ENCODE measurements around the gene ENTPD2.
"Not testable (repeated sequence)": the region's sequence is repeated elsewhere in the genome, so short reads cannot be mapped to it uniquely, and the experiment has no call there.

DNA sequence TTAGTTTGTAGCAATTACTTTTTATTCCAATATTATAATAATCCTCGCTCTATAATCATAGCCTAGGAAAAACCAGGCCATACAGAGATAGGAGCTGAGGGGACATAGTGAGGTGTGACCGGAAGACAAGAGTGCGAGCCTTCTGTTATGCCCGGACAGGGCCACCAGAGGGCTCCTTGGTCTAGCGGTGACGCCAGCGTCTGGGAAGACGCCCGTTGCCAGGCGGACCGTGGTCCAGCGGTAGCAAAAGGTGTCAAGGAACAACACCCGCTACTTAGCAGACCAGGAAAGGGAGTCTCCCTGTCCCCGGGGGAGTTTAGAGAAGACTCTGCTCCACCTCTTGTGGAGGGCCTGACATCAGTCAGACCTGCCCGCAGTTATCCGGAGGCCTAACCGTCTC is 49.6 kb downstream of the ENTPD2 start:
- TF ChIP-seq, protein P1, sequence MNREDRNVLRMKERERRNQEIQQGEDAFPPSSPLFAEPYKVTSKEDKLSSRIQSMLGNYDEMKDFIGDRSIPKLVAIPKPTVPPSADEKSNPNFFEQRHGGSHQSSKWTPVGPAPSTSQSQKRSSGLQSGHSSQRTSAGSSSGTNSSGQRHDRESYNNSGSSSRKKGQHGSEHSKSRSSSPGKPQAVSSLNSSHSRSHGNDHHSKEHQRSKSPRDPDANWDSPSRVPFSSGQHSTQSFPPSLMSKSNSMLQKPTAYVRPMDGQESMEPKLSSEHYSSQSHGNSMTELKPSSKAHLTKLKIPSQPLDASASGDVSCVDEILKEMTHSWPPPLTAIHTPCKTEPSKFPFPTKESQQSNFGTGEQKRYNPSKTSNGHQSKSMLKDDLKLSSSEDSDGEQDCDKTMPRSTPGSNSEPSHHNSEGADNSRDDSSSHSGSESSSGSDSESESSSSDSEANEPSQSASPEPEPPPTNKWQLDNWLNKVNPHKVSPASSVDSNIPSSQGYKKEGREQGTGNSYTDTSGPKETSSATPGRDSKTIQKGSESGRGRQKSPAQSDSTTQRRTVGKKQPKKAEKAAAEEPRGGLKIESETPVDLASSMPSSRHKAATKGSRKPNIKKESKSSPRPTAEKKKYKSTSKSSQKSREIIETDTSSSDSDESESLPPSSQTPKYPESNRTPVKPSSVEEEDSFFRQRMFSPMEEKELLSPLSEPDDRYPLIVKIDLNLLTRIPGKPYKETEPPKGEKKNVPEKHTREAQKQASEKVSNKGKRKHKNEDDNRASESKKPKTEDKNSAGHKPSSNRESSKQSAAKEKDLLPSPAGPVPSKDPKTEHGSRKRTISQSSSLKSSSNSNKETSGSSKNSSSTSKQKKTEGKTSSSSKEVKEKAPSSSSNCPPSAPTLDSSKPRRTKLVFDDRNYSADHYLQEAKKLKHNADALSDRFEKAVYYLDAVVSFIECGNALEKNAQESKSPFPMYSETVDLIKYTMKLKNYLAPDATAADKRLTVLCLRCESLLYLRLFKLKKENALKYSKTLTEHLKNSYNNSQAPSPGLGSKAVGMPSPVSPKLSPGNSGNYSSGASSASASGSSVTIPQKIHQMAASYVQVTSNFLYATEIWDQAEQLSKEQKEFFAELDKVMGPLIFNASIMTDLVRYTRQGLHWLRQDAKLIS (CRISPR knock-in tag; IDR thresholded peaks at IDR 0.05; ENCODE audit: borderline replicate concordance): not testable (repeated sequence)
- TF ChIP-seq, protein P2, sequence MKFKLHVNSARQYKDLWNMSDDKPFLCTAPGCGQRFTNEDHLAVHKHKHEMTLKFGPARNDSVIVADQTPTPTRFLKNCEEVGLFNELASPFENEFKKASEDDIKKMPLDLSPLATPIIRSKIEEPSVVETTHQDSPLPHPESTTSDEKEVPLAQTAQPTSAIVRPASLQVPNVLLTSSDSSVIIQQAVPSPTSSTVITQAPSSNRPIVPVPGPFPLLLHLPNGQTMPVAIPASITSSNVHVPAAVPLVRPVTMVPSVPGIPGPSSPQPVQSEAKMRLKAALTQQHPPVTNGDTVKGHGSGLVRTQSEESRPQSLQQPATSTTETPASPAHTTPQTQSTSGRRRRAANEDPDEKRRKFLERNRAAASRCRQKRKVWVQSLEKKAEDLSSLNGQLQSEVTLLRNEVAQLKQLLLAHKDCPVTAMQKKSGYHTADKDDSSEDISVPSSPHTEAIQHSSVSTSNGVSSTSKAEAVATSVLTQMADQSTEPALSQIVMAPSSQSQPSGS (CRISPR knock-in tag; IDR thresholded peaks at IDR 0.05; ENCODE audit: borderline replicate concordance, low read depth): not testable (repeated sequence)
- TF ChIP-seq CBFB (CRISPR knock-in tag; IDR thresholded peaks at IDR 0.05; ENCODE audit: low read depth); SMAD4 (CRISPR knock-in tag; IDR thresholded peaks at IDR 0.05); NFYB (CRISPR knock-in tag; conservative IDR thresholded peaks at IDR 0.05; ENCODE audit: low read depth); NR1H2 (CRISPR knock-in tag; IDR thresholded peaks at IDR 0.05); RELA (CRISPR knock-in tag; IDR thresholded peaks at IDR 0.05; ENCODE audit: borderline replicate concordance); TCF7 (CRISPR knock-in tag; IDR thresholded peaks at IDR 0.05; ENCODE audit: low read depth): not testable (repeated sequence)
- TF ChIP-seq, protein P3, sequence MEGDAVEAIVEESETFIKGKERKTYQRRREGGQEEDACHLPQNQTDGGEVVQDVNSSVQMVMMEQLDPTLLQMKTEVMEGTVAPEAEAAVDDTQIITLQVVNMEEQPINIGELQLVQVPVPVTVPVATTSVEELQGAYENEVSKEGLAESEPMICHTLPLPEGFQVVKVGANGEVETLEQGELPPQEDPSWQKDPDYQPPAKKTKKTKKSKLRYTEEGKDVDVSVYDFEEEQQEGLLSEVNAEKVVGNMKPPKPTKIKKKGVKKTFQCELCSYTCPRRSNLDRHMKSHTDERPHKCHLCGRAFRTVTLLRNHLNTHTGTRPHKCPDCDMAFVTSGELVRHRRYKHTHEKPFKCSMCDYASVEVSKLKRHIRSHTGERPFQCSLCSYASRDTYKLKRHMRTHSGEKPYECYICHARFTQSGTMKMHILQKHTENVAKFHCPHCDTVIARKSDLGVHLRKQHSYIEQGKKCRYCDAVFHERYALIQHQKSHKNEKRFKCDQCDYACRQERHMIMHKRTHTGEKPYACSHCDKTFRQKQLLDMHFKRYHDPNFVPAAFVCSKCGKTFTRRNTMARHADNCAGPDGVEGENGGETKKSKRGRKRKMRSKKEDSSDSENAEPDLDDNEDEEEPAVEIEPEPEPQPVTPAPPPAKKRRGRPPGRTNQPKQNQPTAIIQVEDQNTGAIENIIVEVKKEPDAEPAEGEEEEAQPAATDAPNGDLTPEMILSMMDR (IDR thresholded peaks at IDR 0.05): peak; percentile 41
- TF ChIP-seq, protein P4, sequence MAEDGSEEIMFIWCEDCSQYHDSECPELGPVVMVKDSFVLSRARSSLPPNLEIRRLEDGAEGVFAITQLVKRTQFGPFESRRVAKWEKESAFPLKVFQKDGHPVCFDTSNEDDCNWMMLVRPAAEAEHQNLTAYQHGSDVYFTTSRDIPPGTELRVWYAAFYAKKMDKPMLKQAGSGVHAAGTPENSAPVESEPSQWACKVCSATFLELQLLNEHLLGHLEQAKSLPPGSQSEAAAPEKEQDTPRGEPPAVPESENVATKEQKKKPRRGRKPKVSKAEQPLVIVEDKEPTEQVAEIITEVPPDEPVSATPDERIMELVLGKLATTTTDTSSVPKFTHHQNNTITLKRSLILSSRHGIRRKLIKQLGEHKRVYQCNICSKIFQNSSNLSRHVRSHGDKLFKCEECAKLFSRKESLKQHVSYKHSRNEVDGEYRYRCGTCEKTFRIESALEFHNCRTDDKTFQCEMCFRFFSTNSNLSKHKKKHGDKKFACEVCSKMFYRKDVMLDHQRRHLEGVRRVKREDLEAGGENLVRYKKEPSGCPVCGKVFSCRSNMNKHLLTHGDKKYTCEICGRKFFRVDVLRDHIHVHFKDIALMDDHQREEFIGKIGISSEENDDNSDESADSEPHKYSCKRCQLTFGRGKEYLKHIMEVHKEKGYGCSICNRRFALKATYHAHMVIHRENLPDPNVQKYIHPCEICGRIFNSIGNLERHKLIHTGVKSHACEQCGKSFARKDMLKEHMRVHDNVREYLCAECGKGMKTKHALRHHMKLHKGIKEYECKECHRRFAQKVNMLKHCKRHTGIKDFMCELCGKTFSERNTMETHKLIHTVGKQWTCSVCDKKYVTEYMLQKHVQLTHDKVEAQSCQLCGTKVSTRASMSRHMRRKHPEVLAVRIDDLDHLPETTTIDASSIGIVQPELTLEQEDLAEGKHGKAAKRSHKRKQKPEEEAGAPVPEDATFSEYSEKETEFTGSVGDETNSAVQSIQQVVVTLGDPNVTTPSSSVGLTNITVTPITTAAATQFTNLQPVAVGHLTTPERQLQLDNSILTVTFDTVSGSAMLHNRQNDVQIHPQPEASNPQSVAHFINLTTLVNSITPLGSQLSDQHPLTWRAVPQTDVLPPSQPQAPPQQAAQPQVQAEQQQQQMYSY (CRISPR knock-in tag; IDR thresholded peaks at IDR 0.05): not testable (repeated sequence)
- TF ChIP-seq, protein P5, sequence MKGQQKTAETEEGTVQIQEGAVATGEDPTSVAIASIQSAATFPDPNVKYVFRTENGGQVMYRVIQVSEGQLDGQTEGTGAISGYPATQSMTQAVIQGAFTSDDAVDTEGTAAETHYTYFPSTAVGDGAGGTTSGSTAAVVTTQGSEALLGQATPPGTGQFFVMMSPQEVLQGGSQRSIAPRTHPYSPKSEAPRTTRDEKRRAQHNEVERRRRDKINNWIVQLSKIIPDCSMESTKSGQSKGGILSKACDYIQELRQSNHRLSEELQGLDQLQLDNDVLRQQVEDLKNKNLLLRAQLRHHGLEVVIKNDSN (CRISPR knock-in tag; IDR thresholded peaks at IDR 0.05): not testable (repeated sequence)
